Prostate gland (tissue), 2 donors: Measurements from ENCODE around the gene CERS6.

Experiments
- CTCF ChIP-seq, 4 experiments: fragments of 200-600 bp in 2 of 4; fragments of 450-650 bp in 2 of 4; sonication (generic) in 2 of 4; IDR thresholded peaks; 1 replicate in 3 of 4; 2 replicates in 1 of 4; pipeline ENCODE4 v1.5.1; 2016 to 2019; ENCODE audit warnings: antibody characterized with exemption in 4 of 4, mild to moderate bottlenecking in 2 of 4, moderate library complexity in 2 of 4
- POLR2A ChIP-seq: fragments of 450-650 bp; IDR thresholded peaks from one replicate; pipeline ENCODE4 v1.6.1; 2016; ENCODE audit warnings: antibody characterized with exemption, mild to moderate bottlenecking
- POLR2AphosphoS5 ChIP-seq: sonication (generic); formaldehyde crosslinking; IDR thresholded peaks from one replicate; pipeline ENCODE4 v1.6.1; 2017; ENCODE audit warnings: antibody characterized with exemption

- TF ChIP-seq CTCF (IDR thresholded peaks at IDR 0.05) (no peak), POLR2A (no peak), POLR2AphosphoS5 (no peak)
Measured at GRCh38 chr2:168633200-168633599, 177.1 kb downstream of the CERS6 start.
